H1 (cell line): Measurements from ENCODE around the gene RAN. TPM values are rescaled to one million over a fixed set of nuclear protein-coding genes. Genes with fewer than 3 reads are reported as not detected.

ENCODE experiments used
- POLR2AphosphoS5 ChIP-seq: IDR thresholded peaks from 2 replicates; pipeline ENCODE4 v1.6.1; 2011; ENCODE audit warnings: low read depth, low read length
- SIN3A ChIP-seq, 2 experiments: IDR thresholded peaks in 1 of 2; conservative IDR thresholded peaks in 1 of 2; 2 replicates each; pipeline ENCODE4 v1.6.1; 2011 to 2012; ENCODE audit warnings: low read length in 2 of 2, improper control_type of control experiment in 1 of 2, low read depth in 1 of 2, mild to moderate bottlenecking in 1 of 2
- YY1 ChIP-seq: IDR thresholded peaks from 2 replicates; pipeline ENCODE4 v1.6.1; 2011; ENCODE audit warnings: low read depth, mild to moderate bottlenecking, low read length
- polyA plus RNA-seq, 7 experiments: library from polyadenylated mRNA; depleted of rRNA in 3 of 7; stranded (reverse) in 5 of 7; unstranded in 2 of 7; fragments of >200 nt in 5 of 7; fragments of 200-250 nt in 2 of 7; gene quantifications; 1 replicate in 5 of 7; 2 replicates in 1 of 7; 4 replicates in 1 of 7; pipeline versions ENCODE4 v1.2.1 to v1.2.3, GENCODE V29; 2011 to 2013; ENCODE audit warnings: missing spikeins in 2 of 7, mixed read lengths in 2 of 7
- total RNA-seq: library from RNA; stranded (reverse); fragmentation: NEBNext Ultra II Directional; extraction: Animal tissue kit (Norgen Biotek cat#: 25700); gene quantifications from 2 replicates; pipeline ENCODE4 v1.2.1, GENCODE V29; 2021

RAN gene
- total and polyA plus RNA-seq, 2 of the 8 experiments (the other 6 are each of a cell fraction or from before 2014, with no cell fraction given) = 2,064 to 2,203 TPM

DNA sequence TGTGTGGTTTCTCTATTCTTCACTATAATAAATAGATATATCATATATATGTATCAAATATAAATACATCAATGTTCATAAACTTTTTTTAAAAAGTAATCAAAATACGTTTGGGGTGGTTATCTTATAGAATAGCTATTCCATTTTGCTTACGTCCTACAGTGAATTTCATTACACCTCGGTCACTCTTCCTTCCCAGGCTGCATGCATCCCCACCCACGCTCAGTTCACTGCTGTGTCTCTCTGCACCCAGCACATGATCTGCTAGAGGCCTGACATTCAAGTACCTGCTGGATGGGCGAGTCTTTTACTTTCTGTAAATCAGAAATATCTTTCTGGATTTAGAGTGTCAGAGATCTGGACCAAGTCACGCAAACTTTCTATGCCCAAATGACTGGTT, 36.4 kb upstream of the RAN start (continued):
- TF ChIP-seq SIN3A (conservative IDR thresholded peaks at IDR 0.05 in 1 of 2, IDR thresholded peaks at IDR 0.05 in 1 of 2; ENCODE audit: low read depth in 1 of 2, low read length in 2 of 2) = no peak
- TF ChIP-seq YY1 = no peak
- TF ChIP-seq POLR2AphosphoS5 = no peak
